LHCN-M2 (cell line): ENCODE data around the gene OXLD1. TPM values are rescaled to one million over a fixed set of nuclear protein-coding genes. Genes with fewer than 3 reads are reported as not detected.

Experiments used
- DNase-seq: peaks from one replicate; pipeline ENCODE4 v3.0.0-alpha.2; 2012; ENCODE audit warnings: low read depth
- total RNA-seq: library from RNA; depleted of rRNA; stranded (reverse); fragments of >200 nt; gene quantifications from 2 replicates; pipeline ENCODE4 v1.2.3, GENCODE V29; 2014

The OXLD1 gene
- total RNA-seq, 1 experiment from 2014 or later, result 54.1 TPM

GRCh38 chr17:81655378-81656117 is 10.9 kb downstream of the OXLD1 start:
- no peak for DNase-seq

- DNase-seq, result no peak
These were observed 13.3 kb downstream of the OXLD1 start for GRCh38 chr17:81652906-81653771.

GRCh38 chr17:81651692-81652091 is 14.7 kb downstream of the OXLD1 start:
- DNase-seq, result peak; percentile 84

DNA sequence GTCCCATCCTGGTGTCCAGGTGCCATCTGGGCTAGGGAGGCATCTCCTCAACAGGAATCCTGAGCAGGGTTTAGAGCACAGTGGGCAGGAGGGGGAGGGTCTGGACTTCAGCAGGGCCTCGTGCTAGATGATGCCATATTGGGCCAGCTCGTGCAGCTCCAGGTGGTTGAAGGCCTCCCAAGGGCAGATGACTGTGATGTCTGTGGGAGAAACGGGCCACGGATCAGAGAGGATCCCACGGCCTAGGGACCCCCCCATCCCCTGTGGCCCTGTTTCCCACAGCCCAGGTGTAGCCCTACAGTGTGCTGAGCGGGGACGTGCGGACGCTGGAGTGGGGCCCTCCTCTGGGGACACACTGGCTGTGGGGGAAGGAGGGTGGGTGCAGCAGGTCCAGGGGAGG is 15.5 kb downstream of the OXLD1 start:
- DNase-seq, result no peak

GRCh38 chr17:81648707-81649085 is 17.7 kb downstream of the OXLD1 start:
- DNase-seq, result no peak

GRCh38 chr17:81648013-81648706 is 18.2 kb downstream of the OXLD1 start:
- no peak for DNase-seq

DNA sequence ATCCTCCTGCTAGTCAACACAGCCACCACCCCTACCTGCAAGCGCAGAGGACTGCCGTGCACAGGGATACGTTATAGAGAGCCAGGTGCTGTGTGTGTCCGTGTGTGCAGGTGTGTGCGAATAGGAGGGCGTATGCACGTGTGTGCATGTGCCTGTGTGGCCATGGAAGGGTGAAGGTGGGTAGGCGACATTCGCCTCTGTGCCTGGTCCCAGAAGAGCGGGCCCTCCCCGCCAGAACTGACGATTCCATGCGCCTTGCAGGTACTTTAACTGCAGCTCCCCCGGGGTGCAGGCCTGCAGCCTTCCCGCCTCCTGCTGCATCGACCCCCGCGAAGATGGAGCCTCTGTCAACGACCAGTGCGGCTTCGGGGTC is 18.8 kb downstream of the OXLD1 start:
- no peak for DNase-seq

DNA sequence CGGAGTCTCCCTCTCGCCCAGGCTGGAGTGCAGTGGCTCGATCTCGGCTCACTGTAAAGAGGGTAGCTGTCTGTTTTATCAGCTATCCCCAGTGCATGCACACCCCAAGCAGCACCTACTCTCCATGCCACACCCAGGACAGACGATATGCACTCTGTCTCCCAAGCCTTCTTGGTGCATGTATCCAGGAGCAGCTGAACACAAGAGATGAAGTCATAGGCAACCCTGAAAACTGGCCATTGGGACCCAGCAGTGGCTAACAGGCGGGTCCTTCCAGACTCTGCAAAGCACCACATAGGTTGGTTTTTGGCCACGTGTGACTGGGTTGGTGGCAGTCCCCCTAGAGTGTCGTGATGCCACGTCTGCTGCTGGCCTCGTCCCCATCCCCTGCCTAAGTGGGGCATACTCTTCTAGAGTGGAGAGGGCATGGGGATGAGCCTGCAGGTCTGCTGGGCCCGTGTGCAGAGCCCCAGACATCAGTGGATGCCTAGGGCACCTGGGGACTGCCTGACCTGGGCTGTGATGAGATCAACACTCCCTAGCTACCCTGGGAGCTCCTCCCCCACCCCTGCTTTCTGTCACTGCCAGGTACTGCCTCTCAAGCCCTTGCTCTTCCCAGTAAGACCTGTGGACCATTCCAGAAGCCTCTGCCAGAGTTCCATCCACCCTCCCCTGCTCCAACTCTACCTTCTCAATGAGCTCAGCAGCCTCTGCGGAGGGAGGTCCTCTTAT is 19.4 kb downstream of the OXLD1 start:
- no peak for DNase-seq

DNA sequence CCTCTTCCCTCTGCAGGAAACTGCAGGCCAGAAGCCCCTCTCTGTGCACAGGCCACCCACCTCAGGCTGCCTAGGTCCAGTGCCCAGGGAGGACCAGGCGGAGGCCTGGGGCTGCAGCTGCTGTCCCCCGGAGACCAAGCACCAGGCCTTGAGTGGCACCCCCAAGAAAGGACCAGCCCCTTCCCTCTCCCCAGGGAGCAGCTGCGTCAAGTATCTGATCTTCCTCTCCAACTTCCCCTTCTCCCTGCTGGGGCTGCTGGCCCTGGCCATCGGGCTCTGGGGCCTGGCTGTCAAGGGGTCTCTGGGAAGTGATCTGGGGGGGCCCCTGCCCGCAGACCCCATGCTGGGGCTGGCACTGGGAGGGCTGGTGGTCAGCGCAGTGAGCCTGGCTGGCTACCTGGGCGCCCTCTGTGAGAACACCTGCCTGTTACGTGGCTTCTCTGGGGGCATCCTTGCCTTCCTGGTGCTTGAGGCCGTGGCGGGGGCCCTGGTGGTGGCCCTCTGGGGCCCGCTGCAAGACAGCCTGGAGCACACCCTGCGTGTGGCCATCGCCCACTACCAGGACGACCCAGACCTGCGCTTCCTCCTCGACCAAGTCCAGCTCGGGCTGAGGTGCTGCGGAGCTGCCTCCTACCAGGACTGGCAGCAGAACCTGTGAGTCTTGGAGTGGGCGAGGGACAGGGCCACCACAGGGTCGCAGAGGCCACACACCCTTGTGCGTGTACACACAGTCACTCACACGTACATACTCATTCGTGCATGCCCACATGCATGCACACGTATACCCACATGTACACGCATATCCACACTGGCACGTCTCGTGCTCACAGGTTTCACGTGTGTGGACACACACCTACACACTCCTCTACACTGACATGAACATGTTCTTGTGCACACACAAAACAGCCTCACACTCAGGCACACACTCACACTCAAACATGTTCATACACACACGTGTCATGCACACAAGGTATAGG is 21.1 kb downstream of the OXLD1 start:
- no peak for DNase-seq

GRCh38 chr17:81644496-81644895 is 21.9 kb downstream of the OXLD1 start:
- DNase-seq, result no peak

GRCh38 chr17:81641825-81642489 is 24.4 kb downstream of the OXLD1 start:
- DNase-seq, result peak; percentile 83

- no peak for DNase-seq
These were observed 26.4 kb downstream of the OXLD1 start for GRCh38 chr17:81640011-81640410.

DNA sequence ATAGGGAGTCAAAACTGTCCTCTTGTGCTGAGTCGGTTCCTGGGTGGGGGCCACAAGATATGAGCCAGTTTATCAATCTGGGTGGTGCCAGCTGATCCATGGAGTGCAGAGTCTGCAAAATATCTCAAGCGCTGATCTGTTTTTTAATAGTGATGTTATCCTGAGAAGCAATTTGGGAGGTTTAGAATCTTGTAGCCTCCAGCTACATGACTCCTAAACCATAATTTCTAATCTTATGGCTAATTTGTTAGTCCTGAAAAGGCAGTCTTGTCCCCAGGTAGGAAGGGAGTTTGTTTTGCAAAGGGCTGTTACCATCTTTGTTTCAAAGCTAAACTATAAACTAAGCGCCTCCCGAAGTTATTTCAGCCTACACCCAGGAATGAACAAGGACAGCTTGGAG is 27.7 kb downstream of the OXLD1 start:
- no peak for DNase-seq

DNA sequence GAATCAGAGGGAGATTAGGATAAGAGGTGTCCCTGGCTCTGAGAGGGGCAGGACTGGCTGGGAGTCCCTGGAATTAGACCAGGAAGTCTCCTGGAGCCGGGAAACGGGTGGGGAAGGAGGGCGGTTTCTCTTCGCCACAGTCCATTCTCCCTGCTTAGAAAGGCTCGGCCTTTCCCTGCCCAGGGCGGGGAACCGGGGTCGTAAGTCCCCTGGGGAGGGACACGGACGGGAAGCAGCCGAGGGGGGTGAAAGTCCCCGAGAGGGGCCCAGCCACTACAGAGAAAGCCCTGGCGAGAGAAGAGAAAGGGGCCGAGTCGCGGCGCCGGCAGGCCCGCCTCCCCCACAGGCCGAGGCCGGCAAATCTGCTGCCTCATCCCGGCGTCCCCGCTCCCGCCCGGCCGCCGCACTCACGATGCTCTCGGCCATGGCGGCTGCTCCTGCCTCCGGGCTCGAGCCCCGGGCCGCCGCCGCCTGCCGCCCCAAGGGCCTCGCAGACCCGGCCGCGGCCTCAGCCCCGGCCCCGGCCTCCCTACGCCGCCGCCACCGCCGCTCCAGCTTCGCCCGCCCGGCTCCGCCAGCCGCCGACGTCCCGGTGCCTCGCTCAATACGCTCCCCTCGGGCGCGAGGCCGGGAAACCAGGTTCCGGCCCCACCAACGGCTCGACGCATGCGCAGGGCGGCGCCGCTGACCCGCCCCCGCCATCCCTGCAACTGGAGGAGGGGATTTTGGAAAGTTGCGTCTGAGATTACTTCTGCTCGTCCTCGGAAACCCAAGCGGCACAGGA is 29.7 kb downstream of the OXLD1 start, which contains the start of the genes NPLOC4 and TSPAN10:
TSS of gene NPLOC4 (minus strand) at position 608 of the 784 bp plus-strand sequence. CDS start at position 426, 182 bp downstream.
TSS of gene TSPAN10 (plus strand) at position 692 of the 784 bp plus-strand sequence. CDS start 5,217 bp downstream, outside the sequence.
- peak; percentile 75 for DNase-seq

- peak; percentile 55 for DNase-seq
These were observed 30.4 kb downstream of the OXLD1 start for GRCh38 chr17:81635973-81636504.

DNA sequence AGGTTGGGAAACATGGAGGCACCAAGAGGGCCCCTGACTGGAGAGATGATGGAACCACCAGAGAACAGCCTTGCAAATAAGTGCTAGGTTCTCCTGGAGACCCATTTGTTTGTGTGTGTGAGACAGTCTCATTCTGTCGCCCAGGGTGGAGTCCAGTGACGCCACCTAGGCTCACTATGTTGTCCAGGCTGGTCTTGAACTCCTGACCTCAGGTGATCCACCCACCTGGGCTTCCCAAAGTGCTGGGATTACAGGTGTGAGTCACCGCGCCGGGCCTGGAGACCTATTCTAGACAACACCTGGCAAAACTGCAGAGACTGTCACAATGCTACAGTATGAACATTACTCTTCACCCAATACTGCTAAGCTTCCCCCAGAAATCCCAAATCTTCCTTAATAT is 31.0 kb downstream of the OXLD1 start:
- no peak for DNase-seq

- DNase-seq, result no peak
These were observed 34.9 kb downstream of the OXLD1 start for GRCh38 chr17:81631482-81631881.

GRCh38 chr17:81630274-81630673 is 36.1 kb downstream of the OXLD1 start:
- no peak for DNase-seq
